Measurements from ENCODE around the gene HLX.
A peak's percentile ranks its signal among the peaks of the same experiment; 100 is the strongest.

HLX gene

GRCh38 chr1:220928320-220928719, 49.1 kb downstream of the HLX start:
- peak; percentile 75 for DNase-seq

- peak; percentile 24 for DNase-seq
These were observed 49.6 kb downstream of the HLX start for GRCh38 chr1:220928725-220929300.

GRCh38 chr1:220929304-220929703, 50.1 kb downstream of the HLX start:
- no peak for DNase-seq
